Esophagus squamous epithelium (tissue), 4 donors: ENCODE data around the gene LOXL4.

Experiments
- CTCF ChIP-seq, 6 experiments: fragments of 450-650 bp in 4 of 6; fragments of 200-600 bp in 2 of 6; sonication (generic) in 2 of 6; IDR thresholded peaks; one replicate each; pipeline ENCODE4 v1.5.1; 2016 to 2019; ENCODE audit warnings: antibody characterized with exemption in 6 of 6, mild to moderate bottlenecking in 4 of 6, moderate library complexity in 4 of 6
- POLR2A ChIP-seq, 4 donors: fragments of 450-650 bp; IDR thresholded peaks; one replicate each; pipeline ENCODE4 v1.6.1; 2017; ENCODE audit warnings: antibody characterized with exemption in 4 of 4, mild to moderate bottlenecking in 4 of 4, moderate library complexity in 3 of 4

GRCh38 chr10:98309366-98310355, 41.7 kb upstream of the LOXL4 start:
- peak; percentile 43 to 78 (median 72) for TF ChIP-seq CTCF (IDR thresholded peaks at IDR 0.05)
- no peak for TF ChIP-seq POLR2A (IDR thresholded peaks at IDR 0.05)
